GM18951 (cell line): ENCODE results near the gene DNAJC5.
"Not testable (repeated sequence)": the region's sequence is repeated elsewhere in the genome, so short reads cannot be mapped to it uniquely, and the experiment has no call there.

ENCODE experiments used
- POLR2A ChIP-seq: IDR thresholded peaks from 4 replicates; pipeline ENCODE4 v1.6.1; 2011; ENCODE audit warnings: mild to moderate bottlenecking; ENCODE audit not compliant: insufficient read length, insufficient read depth; ENCODE audit errors: extremely low read depth
- in situ Hi-C: fragments of 300-500 bp; cut with MboI; formaldehyde crosslinking; loops from one replicate; pipeline ENCODE4 v1.12.0; 2022; ENCODE audit warnings: low sequenced_read_pairs, mixed read lengths, inconsistent platforms; ENCODE audit not compliant: unreplicated experiment

DNAJC5 gene

DNA sequence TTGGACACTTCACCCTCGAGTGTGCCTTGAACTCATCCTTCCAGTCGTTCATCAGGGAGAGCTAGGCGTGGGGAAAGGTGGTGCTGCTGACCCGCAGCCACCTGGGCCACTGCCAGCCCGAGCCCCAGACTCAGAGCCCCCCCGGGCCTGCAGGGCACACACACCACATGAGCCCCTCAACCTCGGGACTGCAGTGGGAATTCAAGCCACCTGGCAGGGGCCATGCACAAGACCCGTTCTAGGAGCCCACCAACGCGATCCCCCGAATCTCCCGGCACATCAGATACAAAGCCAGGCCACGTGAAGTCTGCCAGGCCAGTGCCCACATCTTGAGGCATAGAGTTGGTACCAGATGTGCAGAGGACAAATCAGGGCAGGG is 72.0 kb downstream of the DNAJC5 start:
- no peak for TF ChIP-seq POLR2A
- in situ Hi-C loops = no loop called here

DNA sequence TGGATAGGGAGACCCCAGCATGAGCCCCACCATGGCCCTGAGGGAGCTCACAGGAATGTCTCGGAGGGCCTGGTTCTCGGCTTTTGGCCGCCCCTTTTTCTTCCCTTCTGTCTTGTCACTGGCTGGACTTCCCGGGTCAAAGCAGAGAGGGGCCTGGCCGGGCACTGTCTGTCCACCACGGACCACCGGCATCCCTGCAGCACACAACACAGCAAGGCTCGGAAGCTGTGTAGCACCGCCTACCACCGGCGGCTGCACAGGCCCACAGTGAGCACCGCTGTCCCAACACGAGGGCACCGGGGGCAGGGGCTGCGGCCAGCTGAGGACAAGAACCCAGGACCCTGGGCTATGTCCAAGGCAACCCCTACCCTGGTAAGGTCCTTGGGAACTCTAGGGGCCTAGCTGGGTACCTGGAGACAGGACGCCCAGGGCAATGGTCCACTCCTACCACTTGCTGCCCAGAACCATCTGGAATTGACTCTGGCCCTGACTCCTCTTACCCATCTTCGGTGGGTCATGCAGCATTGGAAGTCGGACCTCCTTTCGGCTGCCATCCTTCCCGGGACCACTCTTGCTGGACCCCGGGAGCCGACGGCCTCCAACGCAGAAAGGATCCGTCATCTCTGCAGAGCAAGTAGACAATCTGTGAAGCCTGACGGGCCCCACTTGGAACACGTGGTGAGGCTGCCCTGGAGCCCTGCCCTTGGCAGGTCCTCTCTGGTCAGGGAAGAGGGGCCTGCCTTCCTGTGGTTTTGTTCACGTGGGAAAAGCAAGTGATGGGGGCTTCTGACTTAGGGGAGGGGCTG is 72.6 kb downstream of the DNAJC5 start:
- in situ Hi-C loops = no loop called here

GRCh38 chr20:63968136-63968927 is 73.4 kb downstream of the DNAJC5 start:
- in situ Hi-C loops = no loop called here
- TF ChIP-seq POLR2A = no peak

More for the DNA sequence above, 72.6 kb downstream of the DNAJC5 start:
- TF ChIP-seq POLR2A = no peak

GRCh38 chr20:63968928-63969760 is 74.2 kb downstream of the DNAJC5 start:
- peak; percentile 4 for TF ChIP-seq POLR2A
- in situ Hi-C loops = no loop called here

- peak; percentile 35 for TF ChIP-seq POLR2A
- in situ Hi-C loops = no loop called here
These were observed 75.2 kb downstream of the DNAJC5 start, which contains the start of gene ZNF512B for GRCh38 chr20:63969838-63970713. TSS of gene ZNF512B (minus strand) at chr20:63969930. CDS start at chr20:63967950, 1,980 bp downstream.

DNA sequence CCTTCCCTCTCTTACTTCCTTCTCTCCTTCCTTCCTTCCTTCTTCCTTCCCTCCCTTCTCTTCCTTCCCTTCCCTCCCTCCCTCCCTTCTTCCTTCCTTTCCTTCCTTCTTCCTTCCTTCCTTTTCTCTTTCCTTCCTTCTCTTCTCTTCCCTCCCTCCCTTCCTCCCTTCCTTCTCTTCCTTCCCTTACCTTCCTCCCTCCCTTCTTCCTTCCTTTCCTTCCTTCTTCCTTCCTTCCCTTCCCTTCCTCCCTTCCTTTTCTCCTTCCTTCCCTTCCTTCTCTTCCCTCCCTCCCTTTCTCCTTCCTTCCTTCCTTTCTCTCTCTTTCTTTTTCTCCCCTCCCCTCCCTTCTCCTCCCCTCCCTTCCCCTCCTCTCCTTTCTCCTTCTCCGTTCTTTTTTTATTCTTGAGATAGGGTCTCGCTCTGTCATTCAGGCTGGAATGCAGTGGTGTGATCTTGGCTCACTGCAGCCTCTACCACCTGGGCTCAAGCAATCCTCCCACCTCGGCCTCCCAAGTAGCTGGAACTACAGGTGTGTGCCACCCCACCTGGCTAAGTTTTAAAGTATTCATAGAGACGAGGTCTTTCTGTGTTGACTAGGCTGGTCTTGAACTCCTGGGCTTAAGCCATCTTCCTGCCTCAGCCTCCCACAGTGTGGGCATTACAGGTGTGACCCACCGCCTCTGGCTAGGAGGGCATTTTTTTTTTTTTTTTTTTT is 75.9 kb downstream of the DNAJC5 start:
- TF ChIP-seq POLR2A = no peak
- in situ Hi-C loops = no loop called here

DNA sequence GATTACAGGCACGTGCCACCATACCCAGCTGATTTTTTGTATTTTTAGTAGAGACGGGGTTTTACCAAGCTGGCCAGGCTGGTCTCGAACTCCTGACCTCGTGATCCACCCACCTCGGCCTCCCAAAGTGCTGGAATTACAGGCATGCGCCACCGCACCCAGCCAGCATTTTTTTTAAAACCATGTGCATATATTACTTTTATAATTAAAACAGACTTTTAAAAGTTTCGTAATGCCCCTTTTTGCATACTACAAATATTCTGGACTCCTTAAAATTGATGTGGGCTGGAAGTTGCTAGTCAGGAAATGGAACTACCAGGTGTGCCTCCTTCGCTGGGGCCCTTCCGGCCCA is 77.0 kb downstream of the DNAJC5 start:
- in situ Hi-C loops = not testable (repeated sequence)

GRCh38 chr20:63972312-63973159 is 77.6 kb downstream of the DNAJC5 start:
- in situ Hi-C loops = no loop called here
- no peak for TF ChIP-seq POLR2A

- no peak for TF ChIP-seq POLR2A
- in situ Hi-C loops = no loop called here
These were observed 78.2 kb downstream of the DNAJC5 start for GRCh38 chr20:63973160-63973479.

GRCh38 chr20:63973636-63974401 is 78.9 kb downstream of the DNAJC5 start:
- in situ Hi-C loops = no loop called here
- TF ChIP-seq POLR2A = no peak
